GM21390 (cell line): ENCODE results near the gene CTSK.
"Not testable (repeated sequence)": the region's sequence is repeated elsewhere in the genome, so short reads cannot be mapped to it uniquely, and the experiment has no call there.

Source experiments
- ATAC-seq: cut with Tn5 transposase; IDR thresholded peaks from one replicate; pipeline ENCODE4 v1.9.1; 2021; ENCODE audit not compliant: unreplicated experiment

CTSK gene

DNA sequence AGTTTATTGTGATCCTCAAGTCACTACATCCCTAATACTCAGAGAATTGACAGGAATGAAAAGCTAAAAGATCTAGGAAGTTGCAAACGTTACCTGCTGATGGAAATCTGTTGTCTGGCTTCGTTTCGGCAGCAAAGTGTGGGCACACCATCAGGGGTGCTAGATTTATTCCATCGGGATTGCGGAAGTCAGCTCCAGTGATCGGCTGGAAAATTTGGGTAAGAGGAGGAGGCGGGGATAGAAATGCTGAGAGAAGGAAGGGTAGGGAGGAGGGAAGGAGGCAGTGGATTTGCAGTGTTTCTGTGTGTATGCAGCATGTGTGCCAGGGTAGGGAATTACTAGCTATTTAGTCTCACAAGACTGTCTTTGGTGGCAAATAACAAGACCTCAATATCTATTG, at the start of gene CTSK:
Gene CTSK, minus strand, starts transcription at position 140 of the 400 bp plus-strand sequence. CDS start 1,455 bp downstream, outside the sequence.
- ATAC-seq: no peak

DNA sequence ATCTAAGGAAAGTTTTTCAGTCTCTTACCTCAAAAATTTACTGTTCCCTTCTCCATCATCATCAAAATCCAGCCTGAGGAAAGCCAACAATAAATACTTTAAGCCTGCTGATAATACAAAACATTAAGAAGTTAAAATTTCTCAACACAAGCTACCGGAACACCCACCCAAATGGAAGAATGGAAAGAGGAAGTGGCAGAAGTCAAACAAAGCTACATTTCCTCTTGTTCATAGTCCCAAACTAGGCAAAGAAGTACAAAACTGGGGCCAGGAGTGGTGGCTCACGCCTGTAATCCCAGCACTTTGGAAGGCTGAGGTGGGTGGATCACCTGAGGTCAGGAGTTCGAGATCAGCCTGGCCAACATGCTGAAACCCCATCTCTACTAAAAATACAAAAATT, 44.7 kb upstream of the CTSK start:
- not testable (repeated sequence) for ATAC-seq

DNA sequence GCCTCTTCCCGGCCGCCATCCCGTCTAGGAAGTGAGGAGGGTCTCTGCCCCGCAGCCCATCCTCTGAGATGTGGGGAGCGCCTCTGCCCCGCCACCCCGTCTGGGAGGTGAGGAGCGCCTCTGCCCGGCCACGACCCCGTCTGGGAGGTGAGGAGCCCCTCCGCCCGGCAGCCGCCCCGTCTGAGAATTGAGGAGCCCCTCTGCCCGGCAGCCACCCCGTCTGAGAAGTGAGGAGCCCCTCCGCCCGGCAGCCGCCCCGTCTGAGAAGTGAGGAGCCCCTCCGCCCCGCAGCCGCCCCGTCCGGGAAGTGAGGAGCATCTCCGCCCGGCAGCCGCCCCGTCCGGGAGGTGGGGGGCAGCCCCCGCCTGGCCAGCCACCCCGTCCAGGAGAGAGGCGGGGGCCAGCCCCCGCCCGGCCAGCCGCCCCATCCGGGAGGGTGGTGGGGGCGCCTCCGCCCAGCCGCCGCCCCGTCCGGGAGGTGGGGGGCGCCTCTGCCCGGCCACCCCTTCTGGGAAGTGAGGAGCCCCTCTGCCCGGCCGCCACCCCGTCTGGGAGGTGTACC, 42.8 kb upstream of the CTSK start:
- not testable (repeated sequence) for ATAC-seq

DNA sequence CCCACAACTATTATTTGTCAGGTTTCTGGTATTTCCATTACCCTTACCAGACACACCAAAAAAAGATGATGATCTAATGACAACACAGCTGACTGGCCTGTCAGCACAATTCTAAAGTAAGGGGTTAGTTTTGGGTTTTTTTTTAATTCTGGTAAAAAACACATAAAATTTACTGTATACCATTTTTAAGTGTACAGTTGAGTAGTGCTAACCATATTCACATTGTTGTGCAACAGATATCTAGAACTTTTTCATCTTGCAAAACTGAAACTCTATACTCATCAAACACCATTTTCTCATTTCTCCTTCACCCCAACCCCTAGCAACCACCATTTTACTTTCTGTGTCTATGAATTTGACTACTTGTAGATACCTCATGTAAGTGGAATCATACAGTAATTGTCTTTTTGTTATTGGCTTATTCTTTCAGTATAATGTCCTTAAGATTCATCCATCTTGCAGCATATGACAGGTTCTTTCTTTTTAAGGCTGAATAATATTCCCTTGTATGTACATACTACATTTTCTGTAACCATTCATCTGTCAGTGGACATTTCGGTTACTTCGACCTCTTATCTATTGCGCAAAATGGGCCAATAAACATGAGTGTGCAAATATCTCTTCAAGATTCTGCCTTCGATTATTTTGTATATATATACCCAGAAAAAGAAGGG, 38.5 kb upstream of the CTSK start:
- no peak for ATAC-seq

DNA sequence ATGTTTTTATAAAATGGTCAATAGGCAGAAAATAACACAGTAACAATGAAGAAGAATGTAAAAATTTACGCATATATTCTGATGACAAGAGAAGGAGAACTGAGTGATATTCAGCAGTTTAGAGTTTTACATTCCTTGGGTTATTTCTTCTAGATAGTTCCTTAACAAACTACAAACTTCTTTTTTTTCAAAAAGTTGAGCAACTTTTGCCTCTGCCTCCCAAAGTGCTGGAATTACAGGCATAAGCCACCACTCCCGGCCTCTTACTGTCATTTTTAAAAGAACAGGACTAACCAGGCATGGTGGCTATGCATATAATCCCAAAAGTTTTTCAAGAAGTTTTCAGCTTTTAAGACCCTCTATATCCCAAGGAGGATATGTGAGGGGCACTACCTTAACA, 35.4 kb upstream of the CTSK start:
- no peak for ATAC-seq

DNA sequence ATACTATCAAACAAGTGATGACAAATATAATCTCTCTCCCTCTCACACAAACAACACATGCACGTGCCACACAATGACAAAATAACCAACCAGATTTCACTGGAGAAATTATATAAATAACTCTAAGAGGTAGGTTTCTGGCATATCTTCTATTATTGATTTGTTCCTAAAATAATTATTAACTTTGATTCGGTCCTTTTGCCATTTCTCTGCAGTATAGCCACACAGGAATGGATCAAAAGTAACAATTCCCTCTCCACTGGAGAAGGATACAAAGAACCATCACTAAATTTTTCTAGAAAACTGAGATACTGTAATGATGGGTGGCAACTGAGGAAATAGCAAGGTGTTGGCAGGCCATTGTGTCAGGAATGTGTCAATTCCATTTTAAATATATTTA, 34.9 kb upstream of the CTSK start:
- ATAC-seq: no peak

DNA sequence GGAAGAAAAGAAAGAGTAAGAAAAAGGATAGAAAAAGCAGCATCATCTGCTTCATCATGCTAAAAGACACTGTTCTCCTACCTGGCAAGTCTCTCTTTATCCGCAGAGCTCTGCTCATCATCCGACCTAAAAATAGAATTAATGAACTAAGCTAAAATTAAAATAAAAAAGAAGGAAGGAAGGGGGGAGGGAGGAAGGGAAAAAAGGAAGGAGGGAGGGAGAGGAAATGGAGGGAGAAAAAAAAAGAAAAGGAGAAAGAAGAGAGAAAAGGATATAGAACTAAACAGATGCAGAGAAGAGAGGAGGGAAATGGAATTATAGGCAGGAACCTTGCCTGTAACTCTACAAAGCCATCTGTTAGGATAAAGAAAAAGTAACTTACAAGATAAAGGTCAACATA, 34.3 kb upstream of the CTSK start:
- ATAC-seq: no peak

DNA sequence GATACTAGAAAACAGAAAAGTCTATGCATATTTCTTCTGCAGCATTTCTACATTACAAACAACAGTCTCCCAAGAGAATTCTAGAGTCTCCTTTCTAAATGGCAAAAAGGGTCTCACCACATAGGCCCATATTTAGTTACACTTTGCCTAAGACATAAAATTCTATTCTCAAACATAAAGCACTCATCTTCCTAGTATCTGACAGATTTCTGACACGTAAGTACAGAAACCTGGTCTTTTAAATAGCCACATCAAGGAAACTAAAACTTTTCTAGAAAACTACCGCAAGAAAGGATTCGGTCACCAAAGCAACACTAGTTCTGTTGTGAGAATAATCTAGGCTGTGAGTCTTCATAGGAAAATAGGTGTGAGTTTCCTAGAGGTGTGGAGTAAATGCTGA, 33.6 kb upstream of the CTSK start:
- ATAC-seq: no peak

DNA sequence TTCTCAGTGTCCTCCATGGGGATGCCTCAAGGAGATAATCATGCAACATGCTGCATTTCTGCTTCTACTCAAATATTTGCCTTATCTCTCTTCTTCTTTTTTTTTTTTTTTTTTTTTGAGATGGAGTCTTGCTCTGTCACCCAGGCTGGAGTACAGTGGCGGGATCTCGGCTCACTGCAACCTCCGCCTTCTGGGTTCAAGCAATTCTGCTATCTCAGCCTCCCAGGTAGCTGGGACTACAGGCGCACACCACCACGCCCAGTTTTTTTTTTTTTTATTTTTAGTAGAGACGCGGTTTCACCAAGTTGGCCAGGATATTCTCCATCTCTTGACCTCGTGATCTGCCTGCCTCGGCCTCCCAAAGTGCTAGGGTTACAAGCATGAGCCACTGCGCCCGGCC, 32.8 kb upstream of the CTSK start:
- ATAC-seq: not testable (repeated sequence)

DNA sequence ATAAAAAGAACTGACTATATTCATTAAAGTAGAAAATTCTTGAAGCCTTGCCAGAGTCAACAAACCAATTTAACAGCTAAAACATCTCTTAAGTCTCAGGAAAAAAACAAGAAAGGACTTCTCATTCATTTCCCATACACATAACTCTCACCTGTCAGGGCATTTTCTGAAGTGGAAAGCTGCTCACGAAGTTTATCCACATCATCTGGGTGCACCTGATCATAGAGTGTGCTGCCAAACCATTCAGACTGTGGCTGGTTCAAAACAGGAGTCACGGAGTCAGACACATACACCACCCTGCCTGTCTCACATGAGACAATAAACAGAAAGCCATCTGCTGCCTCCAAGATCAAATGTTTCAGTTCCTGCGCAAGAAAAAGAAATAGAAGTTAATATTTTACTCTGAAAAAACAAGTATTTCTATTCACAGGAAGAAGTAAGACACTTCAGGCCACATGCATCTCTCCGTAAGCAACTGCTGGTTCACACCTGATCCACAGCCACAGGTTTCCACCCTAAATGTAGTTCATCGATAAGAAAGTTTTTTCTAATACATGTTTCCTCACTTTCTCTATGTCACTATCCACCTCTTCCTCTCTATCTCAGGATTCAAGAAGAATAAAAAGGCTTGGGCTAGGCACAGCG, 28.2 kb upstream of the CTSK start:
- no peak for ATAC-seq

DNA sequence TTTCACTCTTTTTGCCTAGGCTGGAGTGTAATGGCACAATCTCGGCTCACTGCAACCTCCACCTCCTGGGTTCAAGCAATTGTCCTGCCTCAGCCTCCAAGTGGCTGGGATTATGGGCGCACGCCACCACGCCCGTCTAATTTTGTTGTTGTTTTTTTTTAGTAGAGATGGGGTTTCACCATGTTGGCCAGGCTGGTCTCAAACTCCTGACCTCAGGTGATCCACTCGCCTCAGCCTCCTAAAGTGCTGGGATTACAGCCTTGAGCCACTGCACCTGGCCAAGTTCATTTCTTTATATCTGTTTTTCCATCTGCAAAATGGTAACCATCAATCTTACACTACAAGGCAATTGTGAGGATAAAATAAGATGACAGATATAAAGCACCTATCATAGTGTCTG, 25.9 kb upstream of the CTSK start:
- ATAC-seq: not testable (repeated sequence)

DNA sequence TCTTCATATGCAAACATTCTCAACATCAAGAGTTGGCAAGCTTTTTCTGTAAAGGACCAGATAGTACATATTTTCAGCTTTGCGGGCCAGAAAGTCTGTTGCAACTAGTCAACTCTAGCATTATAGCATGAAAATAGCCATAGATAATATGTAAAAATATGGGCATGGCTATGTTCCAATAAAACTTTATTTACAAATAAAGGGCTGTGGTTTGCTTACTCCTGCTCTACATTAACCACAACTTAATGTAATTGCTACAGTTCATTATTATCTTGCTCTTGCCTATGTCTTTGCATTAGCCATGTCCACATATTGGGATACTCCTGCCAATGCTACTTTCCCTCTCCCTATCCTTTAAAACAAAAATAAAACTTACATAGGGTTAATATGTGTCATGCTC, 24.5 kb upstream of the CTSK start:
- no peak for ATAC-seq

DNA sequence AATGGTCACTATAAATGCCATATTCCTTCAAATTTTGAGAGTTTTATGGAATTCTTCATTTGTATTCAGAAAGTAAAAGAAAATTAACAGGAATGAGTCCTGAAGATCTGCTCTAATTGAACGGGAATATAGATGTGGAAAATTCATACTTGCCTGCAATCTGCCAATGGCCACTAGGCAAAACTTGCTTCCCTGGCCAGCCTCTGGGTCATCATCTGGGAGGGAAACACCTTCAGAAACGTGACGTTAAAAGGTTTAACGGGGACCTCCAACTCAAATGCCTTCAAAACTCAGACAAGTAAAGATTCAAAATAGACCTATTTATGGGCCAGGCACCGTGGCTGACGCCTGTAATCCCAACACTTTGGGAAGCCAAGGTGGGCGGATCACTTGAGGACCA, 21.7 kb upstream of the CTSK start:
- no peak for ATAC-seq

DNA sequence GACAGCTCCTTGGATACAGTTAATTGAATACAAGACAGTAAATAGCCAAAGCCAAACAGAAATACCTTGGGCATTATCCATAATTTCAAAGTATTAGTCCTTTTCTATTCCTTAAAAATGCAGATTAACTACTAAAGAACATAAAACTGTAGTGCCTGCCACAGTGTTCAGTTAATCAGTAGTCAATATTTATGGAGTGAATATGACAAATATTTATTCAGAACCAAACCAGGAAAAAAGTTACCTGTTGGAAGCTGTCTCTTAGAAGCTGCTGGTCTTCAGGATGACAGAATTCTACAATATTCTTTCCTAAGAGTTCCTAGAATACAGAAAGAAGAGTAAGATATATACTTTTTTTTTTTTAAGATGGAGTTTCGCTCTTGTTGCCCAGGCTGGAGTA, 18.2 kb upstream of the CTSK start:
- no peak for ATAC-seq

DNA sequence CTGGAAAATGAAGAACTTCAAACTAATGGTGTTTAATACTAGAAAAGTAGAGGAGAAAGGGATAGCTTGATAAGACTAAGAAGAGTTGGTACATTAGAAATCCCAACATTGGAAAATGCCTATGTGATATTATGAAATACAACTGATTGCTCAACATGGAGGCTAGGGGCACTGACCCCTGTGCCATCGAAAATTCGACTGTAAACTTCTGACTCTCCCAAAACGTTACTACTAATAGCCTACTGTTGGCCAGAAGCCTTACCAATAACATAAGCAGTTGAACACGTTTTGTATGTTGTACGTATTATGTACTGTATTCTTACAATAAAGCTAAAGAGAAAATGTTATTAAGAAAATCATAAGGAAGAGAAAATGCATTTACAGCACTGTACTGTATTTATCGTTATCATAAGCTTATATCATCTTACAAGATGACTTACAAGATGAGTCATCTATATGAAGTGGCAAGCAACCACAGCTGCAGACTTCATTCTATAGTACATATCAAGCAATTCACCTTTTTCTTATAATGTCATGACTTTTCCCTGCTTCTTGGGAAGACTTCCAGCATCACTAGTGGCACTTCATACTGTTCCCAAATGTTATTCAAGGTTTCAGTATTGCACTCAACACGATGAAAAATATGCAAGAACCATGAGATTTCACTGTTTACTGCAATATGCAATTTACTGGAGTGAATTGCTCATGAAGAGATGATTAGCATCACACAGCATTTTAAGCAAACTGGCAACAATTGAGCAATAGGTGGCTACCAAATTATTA, 12.9 kb upstream of the CTSK start:
- no peak for ATAC-seq

DNA sequence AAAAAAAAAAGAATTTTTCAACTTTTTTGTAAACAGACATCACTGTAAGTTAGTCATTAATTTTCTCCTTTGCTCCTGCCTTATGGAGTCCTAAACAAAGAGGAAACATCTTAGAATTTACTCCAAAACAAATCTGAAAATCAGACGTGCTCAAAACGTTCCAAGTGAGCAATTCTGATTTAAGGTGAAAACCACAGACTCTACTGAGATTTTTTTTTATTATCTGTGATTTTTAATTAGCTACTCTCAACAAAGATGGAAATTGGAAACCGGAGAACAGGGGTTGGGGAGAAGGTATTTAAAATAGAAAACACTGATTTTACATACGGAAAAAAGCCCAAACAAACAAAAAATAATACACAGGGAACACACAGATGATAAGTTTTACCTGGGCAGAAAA, 7.8 kb upstream of the CTSK start:
- ATAC-seq: no peak

DNA sequence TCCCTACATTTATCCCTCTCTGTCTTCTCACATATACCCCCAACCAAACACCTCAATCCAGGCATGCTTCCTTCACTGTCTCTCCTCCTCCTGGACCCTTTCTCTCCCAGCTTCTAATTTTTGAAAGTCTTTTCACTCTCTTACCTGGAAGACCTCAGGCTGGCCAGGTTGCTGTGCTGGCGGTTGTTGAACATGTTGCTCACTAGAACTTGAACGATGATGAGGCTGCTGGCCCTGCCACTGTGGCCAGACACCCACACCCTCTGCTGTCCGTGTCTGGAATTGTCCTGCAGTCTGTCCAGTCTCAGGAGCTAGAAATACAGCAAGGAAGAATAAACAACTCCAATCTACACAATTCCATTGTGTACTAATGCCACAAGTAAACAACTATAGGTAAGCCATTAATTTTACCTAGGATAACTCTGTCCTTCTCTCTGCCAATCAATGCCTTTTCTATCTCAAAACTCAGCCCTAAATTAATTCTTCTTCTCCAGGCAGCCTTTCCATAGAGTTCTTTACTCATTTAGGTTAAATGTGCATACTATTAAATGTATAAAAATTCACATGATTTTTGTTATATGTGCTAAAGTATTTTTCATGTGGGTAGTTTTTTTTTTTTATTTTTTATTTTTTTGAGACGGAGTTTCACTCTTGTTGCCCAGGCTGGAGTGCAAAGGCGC, 5.1 kb upstream of the CTSK start:
- no peak for ATAC-seq

DNA sequence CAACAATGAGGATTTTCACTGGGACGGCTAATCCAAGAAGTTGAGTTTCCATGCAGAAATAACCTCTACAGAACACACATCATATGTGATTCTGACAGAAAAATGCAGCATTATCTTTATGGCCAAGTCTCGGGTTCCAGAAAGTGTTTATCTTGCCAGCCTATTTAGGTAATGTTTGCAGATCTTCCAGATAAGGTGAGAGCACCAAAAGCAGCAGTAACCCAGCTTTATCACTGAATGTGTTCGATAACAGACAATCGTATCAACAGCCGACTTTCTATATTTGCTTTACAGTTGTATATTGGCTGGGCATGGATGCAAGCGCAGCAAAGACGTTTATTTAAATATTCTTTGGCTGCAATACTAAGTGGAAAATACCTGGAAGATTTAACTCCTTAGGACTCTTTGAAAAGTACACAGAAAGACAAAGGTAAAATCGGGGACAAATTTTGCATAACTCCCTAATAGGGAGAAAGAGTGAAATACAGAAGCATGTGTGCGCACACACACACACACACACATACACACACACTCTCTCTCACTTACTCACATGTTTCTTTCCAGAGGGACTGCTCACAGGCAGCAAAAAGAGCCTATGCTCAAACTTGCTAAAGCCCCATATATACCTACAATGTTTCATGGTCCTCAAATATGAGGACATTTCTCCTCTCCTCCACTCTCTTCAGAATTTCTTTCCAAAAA, 3.0 kb upstream of the CTSK start:
- no peak for ATAC-seq

DNA sequence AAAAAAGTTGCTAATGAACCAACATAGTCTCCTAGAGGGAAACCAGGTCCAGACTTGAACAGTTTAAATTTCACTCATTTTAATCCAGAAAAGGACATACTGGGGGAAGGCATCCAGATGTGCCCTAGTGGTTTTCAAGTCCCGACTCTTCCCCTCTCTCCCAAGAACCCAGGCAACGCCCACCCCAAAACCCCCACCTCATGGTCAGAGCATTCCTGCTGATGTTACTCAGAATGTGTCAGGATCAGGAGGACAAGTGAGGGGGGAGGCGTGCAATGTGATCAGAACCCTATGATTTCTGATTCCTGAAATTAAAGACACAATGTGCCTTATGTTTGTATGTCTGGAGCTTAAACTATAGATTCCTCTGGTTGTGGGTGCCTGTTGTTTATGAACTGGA, 1.6 kb upstream of the CTSK start:
- no peak for ATAC-seq

DNA sequence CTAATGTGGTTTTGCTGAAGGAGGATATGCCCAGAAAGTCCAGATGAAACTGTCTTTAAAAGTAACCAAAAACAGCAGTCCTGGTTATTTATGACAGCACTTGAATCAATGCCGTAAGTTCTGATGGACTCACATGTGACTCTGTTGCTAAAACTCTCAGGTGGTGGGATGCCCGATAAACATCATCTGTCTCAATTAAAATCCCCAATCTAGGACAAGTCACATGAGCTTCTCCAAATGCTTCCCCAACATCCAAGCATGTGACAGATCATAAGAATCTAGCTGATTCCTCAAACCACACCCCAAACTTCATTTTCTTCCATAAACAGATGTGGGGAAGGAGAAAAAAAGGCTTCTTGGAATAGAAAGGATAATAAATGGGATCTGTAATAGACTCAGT, 786 bp upstream of the CTSK start:
- no peak for ATAC-seq
